Measurements from ENCODE around the gene SH3GL2. TPM values are rescaled to one million over a fixed set of nuclear protein-coding genes. Genes with fewer than 3 reads are reported as not detected.

The SH3GL2 gene
- total and polyA plus RNA-seq, 2 donors (not counting 3 experiments of a cell fraction or from before 2014, with no cell fraction given): 0.12 TPM; not detected in 1

DNA sequence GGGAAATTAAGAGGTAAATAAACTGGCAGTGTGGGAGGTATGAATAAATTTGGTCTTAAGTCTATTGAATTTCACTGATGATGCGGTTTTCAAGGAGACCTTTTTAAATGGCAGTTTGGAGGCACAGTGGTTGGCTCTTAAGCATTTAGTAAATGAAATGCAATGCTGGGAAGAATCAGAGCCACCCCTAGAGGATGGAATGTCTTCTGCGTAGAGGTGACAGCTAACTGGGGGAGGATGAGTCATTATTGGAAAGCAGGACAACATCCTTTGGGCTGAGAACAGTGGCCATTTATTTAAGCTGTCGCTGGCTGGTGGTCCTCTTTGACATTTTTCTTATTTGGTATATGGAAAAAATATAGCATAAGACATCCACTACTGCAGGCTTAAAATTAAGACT is 163.2 kb downstream of the SH3GL2 start:
- intact Hi-C loops (cut with micrococcal nuclease) (no loop called here), dilution Hi-C loops (cut with MboI; ENCODE audit: extremely low pct_ligation_motif_present, low sequenced_read_pairs) (no loop called here)
- H3K27me3 ChIP-seq (ENCODE audit: control insufficient read depth in 2 of 2, insufficient read depth in 2 of 2, low read length in 2 of 2): no peaks in the 10 kb centered on the region
- no peaks in the 10 kb centered on the region for H4K20me1 ChIP-seq (replicated peaks; ENCODE audit: control insufficient read depth, extremely low read depth, insufficient read depth, low read length)
- H3K36me3 ChIP-seq (ENCODE audit: control insufficient read depth in 2 of 2, extremely low read depth in 1 of 2, insufficient read depth in 2 of 2, low read length in 2 of 2): no peaks in the 10 kb centered on the region
- DNase-seq (ENCODE audit: low read depth, low spot score) (no peak), FAIRE-seq (no peak)
- H3K4me1 ChIP-seq (ENCODE audit: control insufficient read depth, extremely low read depth, insufficient read depth, low read length): no peaks in the 10 kb centered on the region
- no peaks in the 10 kb centered on the region for H3K9me1 ChIP-seq (replicated peaks; ENCODE audit: control insufficient read depth, extremely low read depth, insufficient read depth, low read length)
- no TSS peak for BruUV-seq (replicated peaks)
- no peak overlapping the region for H3K9ac ChIP-seq (replicated peaks; ENCODE audit: extremely low read depth, insufficient read depth, low read length)
- CTCF ChIA-PET: no interaction called here
- no peak overlapping the region for H3K4me2 ChIP-seq (ENCODE audit: insufficient read depth, low read length)
- POLR2A ChIA-PET: no interaction called here
- no peak overlapping the region for H3K27ac ChIP-seq (ENCODE audit: insufficient read depth, low read depth, low read length)
- no peak overlapping the region for H2AFZ ChIP-seq (ENCODE audit: low read depth, low read length)
- H3K79me2 ChIP-seq (ENCODE audit: control insufficient read depth, insufficient read depth, low read length): no peaks in the 10 kb centered on the region
- no peaks in the 10 kb centered on the region for H3K9me3 ChIP-seq (replicated peaks; ENCODE audit: control insufficient read depth, insufficient read depth, low read length)
- TF ChIP-seq MYC (IDR thresholded peaks at IDR 0.05; ENCODE audit: low read depth, low read length): no peak
- no peak for TF ChIP-seq POLR2A (IDR thresholded peaks at IDR 0.05; ENCODE audit: low read depth, low read length)
- no peak for TF ChIP-seq JUN (IDR thresholded peaks at IDR 0.05; ENCODE audit: borderline replicate concordance, insufficient read depth, insufficient read length, low read depth)
- no peak for TF ChIP-seq FOS (IDR thresholded peaks at IDR 0.05; ENCODE audit: borderline replicate concordance, insufficient read depth, low read length)
- TF ChIP-seq GATA2 (IDR thresholded peaks at IDR 0.05; ENCODE audit: insufficient read depth, insufficient read length, low read depth, low read length): no peak
- TF ChIP-seq POLR2AphosphoS5 (IDR thresholded peaks at IDR 0.05; ENCODE audit: insufficient read depth, low read depth, low read length): no peak
- TF ChIP-seq, protein P1, sequence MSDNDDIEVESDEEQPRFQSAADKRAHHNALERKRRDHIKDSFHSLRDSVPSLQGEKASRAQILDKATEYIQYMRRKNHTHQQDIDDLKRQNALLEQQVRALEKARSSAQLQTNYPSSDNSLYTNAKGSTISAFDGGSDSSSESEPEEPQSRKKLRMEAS (IDR thresholded peaks at IDR 0.05; ENCODE audit: insufficient read depth, insufficient read length): no peak
- TF ChIP-seq EZH2 (IDR thresholded peaks at IDR 0.05; ENCODE audit: borderline replicate concordance, low read depth, low read length, severe bottlenecking): no peak
- TF ChIP-seq, protein P2, sequence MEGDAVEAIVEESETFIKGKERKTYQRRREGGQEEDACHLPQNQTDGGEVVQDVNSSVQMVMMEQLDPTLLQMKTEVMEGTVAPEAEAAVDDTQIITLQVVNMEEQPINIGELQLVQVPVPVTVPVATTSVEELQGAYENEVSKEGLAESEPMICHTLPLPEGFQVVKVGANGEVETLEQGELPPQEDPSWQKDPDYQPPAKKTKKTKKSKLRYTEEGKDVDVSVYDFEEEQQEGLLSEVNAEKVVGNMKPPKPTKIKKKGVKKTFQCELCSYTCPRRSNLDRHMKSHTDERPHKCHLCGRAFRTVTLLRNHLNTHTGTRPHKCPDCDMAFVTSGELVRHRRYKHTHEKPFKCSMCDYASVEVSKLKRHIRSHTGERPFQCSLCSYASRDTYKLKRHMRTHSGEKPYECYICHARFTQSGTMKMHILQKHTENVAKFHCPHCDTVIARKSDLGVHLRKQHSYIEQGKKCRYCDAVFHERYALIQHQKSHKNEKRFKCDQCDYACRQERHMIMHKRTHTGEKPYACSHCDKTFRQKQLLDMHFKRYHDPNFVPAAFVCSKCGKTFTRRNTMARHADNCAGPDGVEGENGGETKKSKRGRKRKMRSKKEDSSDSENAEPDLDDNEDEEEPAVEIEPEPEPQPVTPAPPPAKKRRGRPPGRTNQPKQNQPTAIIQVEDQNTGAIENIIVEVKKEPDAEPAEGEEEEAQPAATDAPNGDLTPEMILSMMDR (IDR thresholded peaks at IDR 0.05; ENCODE audit: extremely low read depth in 1 of 2, insufficient read depth in 1 of 2, low read depth in 1 of 2, low read length in 2 of 2): no peak
- H3K4me3 ChIP-seq (replicated peaks in 1 of 3; ENCODE audit: insufficient read depth in 1 of 3, low read depth in 1 of 3, low read length in 3 of 3): no peak overlapping the region
